Measurements from ENCODE around the gene FLT3LG. TPM values are rescaled to one million over a fixed set of nuclear protein-coding genes. Genes with fewer than 3 reads are reported as not detected.

The FLT3LG gene
- total and polyA plus RNA-seq, 9 of the 15 experiments (the other 6 are each of a cell fraction or from before 2014, with no cell fraction given): 0.31 to 6.4 (median 1.1) TPM

- Histone ChIP-seq H3K9me3 (replicated peaks; ENCODE audit: control insufficient read depth, insufficient read depth, low read depth, low read length) (no peaks in the 10 kb centered on the region), H3K4me1 (replicated peaks in 1 of 2; ENCODE audit: control insufficient read depth in 2 of 2, insufficient read depth in 2 of 2, low read length in 2 of 2) (peaks cover 7 to 34% of the 10 kb centered on the region in 2 experiments; a peak in 4 of 5 replicates), H3K4me3 (no peak overlapping the region), H3K4me2 (ENCODE audit: insufficient read depth, low read length) (no peak overlapping the region), H3K27ac (ENCODE audit: extremely low read depth, low read depth, low read length) (no peak overlapping the region), H2AFZ (ENCODE audit: low read depth, low read length) (no peak overlapping the region), H3K9ac (ENCODE audit: insufficient read depth in 1 of 2, low read depth in 2 of 2, low read length in 2 of 2) (peak overlapping the region in 1 of 2 experiments; percentile 58; a peak in 1 of 4 replicates), H3K9me1 (ENCODE audit: control insufficient read depth, insufficient read depth, low read length) (no peaks in the 10 kb centered on the region), H3K36me3 (ENCODE audit: control insufficient read depth, insufficient read depth, low read length) (peaks cover 41% of the 10 kb centered on the region; the same call in 2 of the 3 replicates), H3K79me2 (ENCODE audit: control insufficient read depth, insufficient read depth, low read length) (no peaks in the 10 kb centered on the region), H3K27me3 (ENCODE audit: control insufficient read depth in 2 of 2, insufficient read depth in 2 of 2, low read length in 2 of 2) (no peaks in the 10 kb centered on the region), H4K20me1 (replicated peaks; ENCODE audit: control insufficient read depth, insufficient read depth, low read length) (peaks cover 5% of the 10 kb centered on the region; the same call in 1 of the 2 replicates)
- in situ Hi-C loops (cut with MboI): no loop called here
- POLR2A ChIA-PET: interaction anchor here (0.8 to 1.1 kb wide), 2 partner anchors 27 to 74 kb away, joined by 3 read pairs; no protein-coding TSS in a partner anchor
- WGBS (ENCODE audit: insufficient coverage, low coverage, missing lambda C conversion rate): 79% methylated on average over 8 of the region's 19 CpGs
- BruUV-seq (replicated peaks): no TSS peak
- ATAC-seq: no peak
- intact Hi-C loops (cut with micrococcal nuclease): no loop called here
- CTCF ChIA-PET (ENCODE audit: low intra/inter-chr PET ratio): no interaction called here
- FAIRE-seq: no peak
- TF ChIP-seq ZNF586 (CRISPR knock-in tag; conservative IDR thresholded peaks at IDR 0.05): no peak
- 0 out of 2 replicates have a peak, but pooled peaks have one; percentile 31 for TF ChIP-seq POLR2G (IDR thresholded peaks at IDR 0.05; ENCODE audit: low read depth, low read length)
- TF ChIP-seq ZNF280A (IDR thresholded peaks at IDR 0.05; ENCODE audit: low read depth, partially characterized antibody): no peak
- no peak for TF ChIP-seq MCM3 (IDR thresholded peaks at IDR 0.05)
- peak; percentile 39; the same call in 1 of the 2 replicates for TF ChIP-seq RBFOX2 (IDR thresholded peaks at IDR 0.05; ENCODE audit: low read depth, low read length)
- DNase-seq (ENCODE audit: extremely low read depth in 1 of 4, low spot score in 3 of 4): peak in 1 of 4 experiments; percentile 5
Measured at GRCh38 chr19:49468199-49468598, 5.8 kb upstream of the FLT3LG start.
